GM12878 (cell line): Measurements from ENCODE around the gene USP10.

Experiments used
- EP300 ChIP-seq, 2 experiments: fragments of 150-350 bp in 1 of 2; IDR thresholded peaks; 2 replicates each; pipeline ENCODE4 v1.6.1; 2011 to 2012; ENCODE audit warnings: low read depth in 2 of 2, low read length in 2 of 2, borderline replicate concordance in 1 of 2, improper control_type of control experiment in 1 of 2, inconsistent platforms in 1 of 2; ENCODE audit not compliant: control insufficient read depth in 1 of 2
- EZH2 ChIP-seq: IDR thresholded peaks from 2 replicates; pipeline ENCODE4 v1.6.1; 2012; ENCODE audit warnings: low read depth, mild to moderate bottlenecking, control low read depth, inconsistent platforms, low read length, borderline replicate concordance; ENCODE audit not compliant: control insufficient read depth
- GABPA ChIP-seq: IDR thresholded peaks from 2 replicates; pipeline ENCODE4 v1.6.1; 2014; ENCODE audit warnings: antibody characterized with exemption, low read depth, mild to moderate bottlenecking, inconsistent platforms
- IKZF2 ChIP-seq, 2 experiments: fragments of 450-650 bp; IDR thresholded peaks; 2 replicates each; pipeline ENCODE4 v1.6.1; 2017; ENCODE audit warnings: mild to moderate bottlenecking in 2 of 2, moderate library complexity in 2 of 2
- POLR2A ChIP-seq: IDR thresholded peaks from 2 replicates; pipeline ENCODE4 v1.6.1; 2011; ENCODE audit warnings: low read depth, mild to moderate bottlenecking, low read length
- RFX5 ChIP-seq: IDR thresholded peaks from 2 replicates; pipeline ENCODE4 v1.6.1; 2011; ENCODE audit warnings: low read depth, low read length, improper control_type of control experiment
- YY1 ChIP-seq: IDR thresholded peaks from 2 replicates; pipeline ENCODE4 v1.6.1; 2011; ENCODE audit warnings: low read depth, mild to moderate bottlenecking, low read length
- ZNF24 ChIP-seq: fragments of 450-650 bp; IDR thresholded peaks from 2 replicates; pipeline ENCODE4 v1.6.1; 2017; ENCODE audit warnings: antibody characterized with exemption, mild to moderate bottlenecking
- ZNF274 ChIP-seq: IDR thresholded peaks from one replicate; pipeline ENCODE4 v1.8.0; 2011; ENCODE audit not compliant: insufficient read length, insufficient read depth
- TF ChIP-seq, protein P1 (sequence below), 3 experiments: IDR thresholded peaks in 2 of 3; conservative IDR thresholded peaks in 1 of 3; 2 replicates each; pipeline ENCODE4 v1.5.1; 2011; ENCODE audit warnings: low read depth in 3 of 3, low read length in 3 of 3, mild to moderate bottlenecking in 3 of 3, control low read depth in 2 of 3, moderate library complexity in 2 of 3, inconsistent platforms in 1 of 3, mixed read lengths in 1 of 3; ENCODE audit not compliant: control insufficient read depth in 2 of 3, insufficient read depth in 1 of 3; ENCODE audit errors: extremely low read depth in 1 of 3
- TF ChIP-seq, protein P2 (sequence below): fragments of 450-650 bp; IDR thresholded peaks from 2 replicates; pipeline ENCODE4 v1.6.1; 2017; ENCODE audit warnings: mild to moderate bottlenecking
- TF ChIP-seq, protein P3 (sequence below): fragments of 450-650 bp; IDR thresholded peaks from 2 replicates; pipeline ENCODE4 v1.6.1; 2017; ENCODE audit warnings: antibody characterized with exemption, mild to moderate bottlenecking, moderate library complexity
- TF ChIP-seq, protein P4 (sequence below): fragments of 450-650 bp; IDR thresholded peaks from 2 replicates; pipeline ENCODE4 v1.6.1; 2016; ENCODE audit warnings: mild to moderate bottlenecking
- TF ChIP-seq, protein P5 (sequence below): fragments of 450-650 bp; IDR thresholded peaks from 2 replicates; pipeline ENCODE4 v1.6.1; 2018; ENCODE audit warnings: mild to moderate bottlenecking, low read depth, moderate library complexity; ENCODE audit not compliant: partially characterized antibody

DNA sequence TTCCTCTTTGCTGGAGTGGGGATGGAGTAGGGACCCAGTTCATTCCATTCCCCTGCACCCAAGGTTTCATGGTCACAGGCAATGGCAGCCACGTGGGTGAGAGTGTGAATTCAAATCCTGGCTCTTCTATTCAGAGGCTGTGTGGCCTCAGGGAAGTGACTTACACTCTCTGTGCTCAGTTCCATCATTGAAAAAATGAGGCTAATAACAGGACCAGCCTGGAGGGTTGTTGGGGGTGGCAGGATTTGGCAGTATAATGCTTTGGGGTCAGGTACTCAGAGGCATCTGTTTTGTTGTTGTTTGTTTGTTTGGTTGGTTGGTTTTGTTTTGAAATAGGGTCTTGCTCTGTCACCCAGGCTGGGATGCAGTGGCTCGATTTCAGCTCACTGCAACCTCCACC is 117.8 kb downstream of the USP10 start:
- TF ChIP-seq IKZF2 (IDR thresholded peaks at IDR 0.05) = no peak
- TF ChIP-seq POLR2A = no peak
- TF ChIP-seq ZNF274 = no peak
- TF ChIP-seq, protein P1, sequence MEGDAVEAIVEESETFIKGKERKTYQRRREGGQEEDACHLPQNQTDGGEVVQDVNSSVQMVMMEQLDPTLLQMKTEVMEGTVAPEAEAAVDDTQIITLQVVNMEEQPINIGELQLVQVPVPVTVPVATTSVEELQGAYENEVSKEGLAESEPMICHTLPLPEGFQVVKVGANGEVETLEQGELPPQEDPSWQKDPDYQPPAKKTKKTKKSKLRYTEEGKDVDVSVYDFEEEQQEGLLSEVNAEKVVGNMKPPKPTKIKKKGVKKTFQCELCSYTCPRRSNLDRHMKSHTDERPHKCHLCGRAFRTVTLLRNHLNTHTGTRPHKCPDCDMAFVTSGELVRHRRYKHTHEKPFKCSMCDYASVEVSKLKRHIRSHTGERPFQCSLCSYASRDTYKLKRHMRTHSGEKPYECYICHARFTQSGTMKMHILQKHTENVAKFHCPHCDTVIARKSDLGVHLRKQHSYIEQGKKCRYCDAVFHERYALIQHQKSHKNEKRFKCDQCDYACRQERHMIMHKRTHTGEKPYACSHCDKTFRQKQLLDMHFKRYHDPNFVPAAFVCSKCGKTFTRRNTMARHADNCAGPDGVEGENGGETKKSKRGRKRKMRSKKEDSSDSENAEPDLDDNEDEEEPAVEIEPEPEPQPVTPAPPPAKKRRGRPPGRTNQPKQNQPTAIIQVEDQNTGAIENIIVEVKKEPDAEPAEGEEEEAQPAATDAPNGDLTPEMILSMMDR (IDR thresholded peaks at IDR 0.05 in 2 of 3, conservative IDR thresholded peaks at IDR 0.05 in 1 of 3; ENCODE audit: control insufficient read depth in 2 of 3, extremely low read depth in 1 of 3, insufficient read depth in 1 of 3, low read depth in 3 of 3, low read length in 3 of 3) = no peak
- no peak for TF ChIP-seq RFX5
- TF ChIP-seq, protein P2, sequence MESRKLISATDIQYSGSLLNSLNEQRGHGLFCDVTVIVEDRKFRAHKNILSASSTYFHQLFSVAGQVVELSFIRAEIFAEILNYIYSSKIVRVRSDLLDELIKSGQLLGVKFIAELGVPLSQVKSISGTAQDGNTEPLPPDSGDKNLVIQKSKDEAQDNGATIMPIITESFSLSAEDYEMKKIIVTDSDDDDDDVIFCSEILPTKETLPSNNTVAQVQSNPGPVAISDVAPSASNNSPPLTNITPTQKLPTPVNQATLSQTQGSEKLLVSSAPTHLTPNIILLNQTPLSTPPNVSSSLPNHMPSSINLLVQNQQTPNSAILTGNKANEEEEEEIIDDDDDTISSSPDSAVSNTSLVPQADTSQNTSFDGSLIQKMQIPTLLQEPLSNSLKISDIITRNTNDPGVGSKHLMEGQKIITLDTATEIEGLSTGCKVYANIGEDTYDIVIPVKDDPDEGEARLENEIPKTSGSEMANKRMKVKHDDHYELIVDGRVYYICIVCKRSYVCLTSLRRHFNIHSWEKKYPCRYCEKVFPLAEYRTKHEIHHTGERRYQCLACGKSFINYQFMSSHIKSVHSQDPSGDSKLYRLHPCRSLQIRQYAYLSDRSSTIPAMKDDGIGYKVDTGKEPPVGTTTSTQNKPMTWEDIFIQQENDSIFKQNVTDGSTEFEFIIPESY = no peak
- TF ChIP-seq GABPA = no peak
- TF ChIP-seq, protein P3, sequence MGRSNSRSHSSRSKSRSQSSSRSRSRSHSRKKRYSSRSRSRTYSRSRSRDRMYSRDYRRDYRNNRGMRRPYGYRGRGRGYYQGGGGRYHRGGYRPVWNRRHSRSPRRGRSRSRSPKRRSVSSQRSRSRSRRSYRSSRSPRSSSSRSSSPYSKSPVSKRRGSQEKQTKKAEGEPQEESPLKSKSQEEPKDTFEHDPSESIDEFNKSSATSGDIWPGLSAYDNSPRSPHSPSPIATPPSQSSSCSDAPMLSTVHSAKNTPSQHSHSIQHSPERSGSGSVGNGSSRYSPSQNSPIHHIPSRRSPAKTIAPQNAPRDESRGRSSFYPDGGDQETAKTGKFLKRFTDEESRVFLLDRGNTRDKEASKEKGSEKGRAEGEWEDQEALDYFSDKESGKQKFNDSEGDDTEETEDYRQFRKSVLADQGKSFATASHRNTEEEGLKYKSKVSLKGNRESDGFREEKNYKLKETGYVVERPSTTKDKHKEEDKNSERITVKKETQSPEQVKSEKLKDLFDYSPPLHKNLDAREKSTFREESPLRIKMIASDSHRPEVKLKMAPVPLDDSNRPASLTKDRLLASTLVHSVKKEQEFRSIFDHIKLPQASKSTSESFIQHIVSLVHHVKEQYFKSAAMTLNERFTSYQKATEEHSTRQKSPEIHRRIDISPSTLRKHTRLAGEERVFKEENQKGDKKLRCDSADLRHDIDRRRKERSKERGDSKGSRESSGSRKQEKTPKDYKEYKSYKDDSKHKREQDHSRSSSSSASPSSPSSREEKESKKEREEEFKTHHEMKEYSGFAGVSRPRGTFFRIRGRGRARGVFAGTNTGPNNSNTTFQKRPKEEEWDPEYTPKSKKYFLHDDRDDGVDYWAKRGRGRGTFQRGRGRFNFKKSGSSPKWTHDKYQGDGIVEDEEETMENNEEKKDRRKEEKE = no peak
- no peak for TF ChIP-seq ZNF24
- no peak for TF ChIP-seq EP300 (IDR thresholded peaks at IDR 0.05; ENCODE audit: borderline replicate concordance in 1 of 2, control insufficient read depth in 1 of 2, low read depth in 2 of 2, low read length in 2 of 2)
- TF ChIP-seq, protein P4, sequence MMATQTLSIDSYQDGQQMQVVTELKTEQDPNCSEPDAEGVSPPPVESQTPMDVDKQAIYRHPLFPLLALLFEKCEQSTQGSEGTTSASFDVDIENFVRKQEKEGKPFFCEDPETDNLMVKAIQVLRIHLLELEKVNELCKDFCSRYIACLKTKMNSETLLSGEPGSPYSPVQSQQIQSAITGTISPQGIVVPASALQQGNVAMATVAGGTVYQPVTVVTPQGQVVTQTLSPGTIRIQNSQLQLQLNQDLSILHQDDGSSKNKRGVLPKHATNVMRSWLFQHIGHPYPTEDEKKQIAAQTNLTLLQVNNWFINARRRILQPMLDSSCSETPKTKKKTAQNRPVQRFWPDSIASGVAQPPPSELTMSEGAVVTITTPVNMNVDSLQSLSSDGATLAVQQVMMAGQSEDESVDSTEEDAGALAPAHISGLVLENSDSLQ = no peak
- TF ChIP-seq EZH2 = no peak
- TF ChIP-seq YY1 = no peak
- TF ChIP-seq, protein P5, sequence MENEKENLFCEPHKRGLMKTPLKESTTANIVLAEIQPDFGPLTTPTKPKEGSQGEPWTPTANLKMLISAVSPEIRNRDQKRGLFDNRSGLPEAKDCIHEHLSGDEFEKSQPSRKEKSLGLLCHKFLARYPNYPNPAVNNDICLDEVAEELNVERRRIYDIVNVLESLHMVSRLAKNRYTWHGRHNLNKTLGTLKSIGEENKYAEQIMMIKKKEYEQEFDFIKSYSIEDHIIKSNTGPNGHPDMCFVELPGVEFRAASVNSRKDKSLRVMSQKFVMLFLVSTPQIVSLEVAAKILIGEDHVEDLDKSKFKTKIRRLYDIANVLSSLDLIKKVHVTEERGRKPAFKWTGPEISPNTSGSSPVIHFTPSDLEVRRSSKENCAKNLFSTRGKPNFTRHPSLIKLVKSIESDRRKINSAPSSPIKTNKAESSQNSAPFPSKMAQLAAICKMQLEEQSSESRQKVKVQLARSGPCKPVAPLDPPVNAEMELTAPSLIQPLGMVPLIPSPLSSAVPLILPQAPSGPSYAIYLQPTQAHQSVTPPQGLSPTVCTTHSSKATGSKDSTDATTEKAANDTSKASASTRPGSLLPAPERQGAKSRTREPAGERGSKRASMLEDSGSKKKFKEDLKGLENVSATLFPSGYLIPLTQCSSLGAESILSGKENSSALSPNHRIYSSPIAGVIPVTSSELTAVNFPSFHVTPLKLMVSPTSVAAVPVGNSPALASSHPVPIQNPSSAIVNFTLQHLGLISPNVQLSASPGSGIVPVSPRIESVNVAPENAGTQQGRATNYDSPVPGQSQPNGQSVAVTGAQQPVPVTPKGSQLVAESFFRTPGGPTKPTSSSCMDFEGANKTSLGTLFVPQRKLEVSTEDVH = no peak
